GM23248 (cell line): ENCODE measurements around the gene APOM. TPM values are rescaled to one million over a fixed set of nuclear protein-coding genes. Genes with fewer than 3 reads are reported as not detected.
A peak's percentile ranks its signal among the peaks of the same experiment; 100 is the strongest.

ENCODE experiments used
- DNase-seq: peaks from one replicate; pipeline ENCODE4 v3.0.0-alpha.2; 2015
- H2AFZ ChIP-seq: fragments of 200-600 bp; sonication (generic); 2 replicates; pipeline ENCODE4 v1.6.1; 2016; ENCODE audit warnings: antibody characterized with exemption
- H3F3A ChIP-seq: fragments of 200-600 bp; sonication (generic); 2 replicates; pipeline ENCODE4 v1.6.1; 2016; ENCODE audit warnings: mild to moderate bottlenecking, antibody characterized with exemption, mixed run types; ENCODE audit not compliant: insufficient read depth
- H3K27ac ChIP-seq: fragments of 200-600 bp; sonication (generic); 2 replicates; pipeline ENCODE4 v1.5.1; 2016; ENCODE audit warnings: mild to moderate bottlenecking
- H3K27me3 ChIP-seq: fragments of 200-600 bp; sonication (generic); replicated peaks from 2 replicates; pipeline ENCODE4 v1.6.1; 2016; ENCODE audit warnings: mild to moderate bottlenecking; ENCODE audit not compliant: insufficient read depth
- H3K36me3 ChIP-seq: fragments of 200-600 bp; sonication (generic); 2 replicates; pipeline ENCODE4 v1.6.1; 2016; ENCODE audit warnings: low read depth, mild to moderate bottlenecking
- H3K4me1 ChIP-seq: fragments of 200-600 bp; sonication (generic); 2 replicates; pipeline ENCODE4 v1.6.1; 2016; ENCODE audit warnings: mild to moderate bottlenecking; ENCODE audit not compliant: insufficient read depth
- H3K4me2 ChIP-seq: fragments of 200-600 bp; sonication (generic); one replicate; pipeline ENCODE4 v1.6.1; 2016; ENCODE audit warnings: mild to moderate bottlenecking; ENCODE audit not compliant: unreplicated experiment
- H3K4me3 ChIP-seq: fragments of 200-600 bp; sonication (generic); 2 replicates; pipeline ENCODE4 v1.5.1; 2016; ENCODE audit warnings: mild to moderate bottlenecking
- H3K79me2 ChIP-seq: fragments of 200-600 bp; sonication (generic); 2 replicates; pipeline ENCODE4 v1.6.1; 2016; ENCODE audit warnings: mild to moderate bottlenecking; ENCODE audit not compliant: insufficient read depth
- H3K9ac ChIP-seq: fragments of 200-600 bp; sonication (generic); 2 replicates; pipeline ENCODE4 v1.6.1; 2016; ENCODE audit warnings: mild to moderate bottlenecking
- H3K9me2 ChIP-seq: fragments of 200-600 bp; sonication (generic); 2 replicates; pipeline ENCODE4 v1.6.1; 2016; ENCODE audit warnings: mixed run types, mild to moderate bottlenecking, moderate library complexity; ENCODE audit not compliant: insufficient read depth
- H3K9me3 ChIP-seq: fragments of 200-600 bp; sonication (generic); one replicate; pipeline ENCODE4 v1.6.1; 2017; ENCODE audit warnings: low read depth
- H4K20me1 ChIP-seq: fragments of 200-600 bp; sonication (generic); 2 replicates; pipeline ENCODE4 v1.6.0; 2016; ENCODE audit not compliant: insufficient read depth
- EZH2 ChIP-seq: fragments of 200-600 bp; sonication (generic); IDR thresholded peaks from 2 replicates; pipeline ENCODE4 v1.6.1; 2018; ENCODE audit warnings: antibody characterized with exemption, mild to moderate bottlenecking; ENCODE audit not compliant: insufficient read depth, poor library complexity, severe bottlenecking
- EZH2phosphoT487 ChIP-seq: fragments of 200-600 bp; sonication (generic); IDR thresholded peaks from 2 replicates; pipeline ENCODE4 v1.6.1; 2018; ENCODE audit warnings: antibody characterized with exemption, moderate library complexity, mild to moderate bottlenecking, low read depth; ENCODE audit not compliant: insufficient read depth
- WGBS, 2 experiments: methylation state at CpG; one replicate each; pipeline ENCODE4 v1.1.6; 2015 to 2017; ENCODE audit warnings: low lambda C conversion rate in 2 of 2, low coverage in 1 of 2; ENCODE audit errors: missing lambda C conversion rate in 2 of 2; 5-methylcytosine and 5-hydroxymethylcytosine counted together
- in situ Hi-C: fragments of 300-500 bp; cut with MboI; formaldehyde crosslinking; loops from 2 replicates; pipeline ENCODE4 v1.15.0; 2020
- polyA plus RNA-seq: library from polyadenylated mRNA; unstranded; fragments of >200 nt; fragmentation: Nextera tagmentation; extraction: Ambion mirVana; gene quantifications from 2 replicates; pipeline ENCODE4 v1.2.1, GENCODE V29; 2016
- total RNA-seq: library from RNA; depleted of rRNA; stranded (reverse); fragments of >200 nt; shearing (Covaris generic); gene quantifications from 2 replicates; pipeline ENCODE4 v1.2.3, GENCODE V29; 2014

Gene APOM
- total and polyA plus RNA-seq, 2 experiments from 2014 or later, result 0.76 to 5.9 TPM

- TF ChIP-seq EZH2phosphoT487 (no peak), EZH2 (no peak)
- 77 to 80% methylated on average over 25 to 27 of the region's 27 CpGs for WGBS, 2 experiments
- Histone ChIP-seq H3K4me3 (no peak overlapping the region), H4K20me1 (no peaks in the 10 kb centered on the region), H3K9ac (no peak overlapping the region), H3K9me3 (no peaks in the 10 kb centered on the region), H3K79me2 (peaks cover 15% of the 10 kb centered on the region), H3K36me3 (peaks cover 70% of the 10 kb centered on the region), H3K27ac (no peak overlapping the region), H3F3A (peaks cover 93% of the 10 kb centered on the region), H3K27me3 (no peaks in the 10 kb centered on the region), H3K4me1 (peaks cover 12% of the 10 kb centered on the region), H3K4me2 (no peak overlapping the region), H3K9me2 (no peaks in the 10 kb centered on the region), H2AFZ (no peak overlapping the region)
- in situ Hi-C loops, result no loop called here
- DNase-seq, result peak; percentile 27
Observed at GRCh38 chr6:31636698-31637596, 18.7 kb upstream of the APOM start.

- no peaks in the 10 kb centered on the region for H3K9me2 ChIP-seq
- 79 to 85% methylated on average over 9 of the region's 9 CpGs for whole genome bisulfite sequencing, 2 experiments
- peaks cover 12% of the 10 kb centered on the region for H3K4me1 ChIP-seq
- no peak overlapping the region for H3K4me2 ChIP-seq
- H3K27ac ChIP-seq, result peak overlapping the region; percentile 84
- H3K36me3 ChIP-seq, result peaks cover 60% of the 10 kb centered on the region
- in situ Hi-C loops, result no loop called here
- no peak overlapping the region for H2AFZ ChIP-seq
- peaks cover 72% of the 10 kb centered on the region for H3F3A ChIP-seq
- TF ChIP-seq EZH2 (no peak), EZH2phosphoT487 (no peak)
- H3K79me2 ChIP-seq, result no peaks in the 10 kb centered on the region; the same call in none of the 2 replicates
- DNase-seq, result no peak
- no peaks in the 10 kb centered on the region for H3K27me3 ChIP-seq
- H3K4me3 ChIP-seq, result no peak overlapping the region
- H4K20me1 ChIP-seq, result no peaks in the 10 kb centered on the region
- peak overlapping the region; percentile 46 for H3K9ac ChIP-seq
- no peaks in the 10 kb centered on the region for H3K9me3 ChIP-seq
Observed at GRCh38 chr6:31639043-31639442, 16.7 kb upstream of the APOM start.

GRCh38 chr6:31639449-31639861 is 16.2 kb upstream of the APOM start:
- H3K9me3 ChIP-seq, result no peaks in the 10 kb centered on the region
- peaks cover 56% of the 10 kb centered on the region for H3K36me3 ChIP-seq
- H3K9ac ChIP-seq, result peak overlapping the region; percentile 46
- H4K20me1 ChIP-seq, result no peaks in the 10 kb centered on the region
- H3K79me2 ChIP-seq, result no peaks in the 10 kb centered on the region; the same call in 1 of the 2 replicates
- 37 to 44% methylated on average over 10 of the region's 10 CpGs for WGBS, 2 experiments
- H3F3A ChIP-seq, result peaks cover 68% of the 10 kb centered on the region
- H3K4me3 ChIP-seq, result no peak overlapping the region
- H3K9me2 ChIP-seq, result no peaks in the 10 kb centered on the region
- H3K27me3 ChIP-seq, result no peaks in the 10 kb centered on the region
- H3K27ac ChIP-seq, result peak overlapping the region; percentile 84
- H2AFZ ChIP-seq, result no peak overlapping the region
- no peak overlapping the region for H3K4me2 ChIP-seq
- peaks cover 12% of the 10 kb centered on the region for H3K4me1 ChIP-seq
- DNase-seq, result peak; percentile 82
- TF ChIP-seq EZH2phosphoT487, result no peak
- TF ChIP-seq EZH2, result no peak
- in situ Hi-C loops, result no loop called here

- Histone ChIP-seq H3K4me2 (no peak overlapping the region), H3K9ac (no peak overlapping the region), H3K4me3 (no peak overlapping the region), H3K36me3 (peaks cover 52% of the 10 kb centered on the region), H3K4me1 (peaks cover 12% of the 10 kb centered on the region), H3K79me2 (no peaks in the 10 kb centered on the region; the same call in 1 of the 2 replicates), H4K20me1 (no peaks in the 10 kb centered on the region), H2AFZ (no peak overlapping the region), H3F3A (peaks cover 58% of the 10 kb centered on the region), H3K27me3 (no peaks in the 10 kb centered on the region), H3K9me3 (no peaks in the 10 kb centered on the region), H3K9me2 (no peaks in the 10 kb centered on the region), H3K27ac (peak overlapping the region; percentile 84; the same call in 1 of the 2 replicates)
- DNase-seq, result no peak
- in situ Hi-C loops, result no loop called here
- 93 to 94% methylated on average over 6 of the region's 6 CpGs for WGBS, 2 experiments
- TF ChIP-seq EZH2 (no peak), EZH2phosphoT487 (no peak)
Observed at GRCh38 chr6:31640612-31641011, 15.1 kb upstream of the APOM start.
